ENCODE measurements around the gene TAF3.

DNA sequence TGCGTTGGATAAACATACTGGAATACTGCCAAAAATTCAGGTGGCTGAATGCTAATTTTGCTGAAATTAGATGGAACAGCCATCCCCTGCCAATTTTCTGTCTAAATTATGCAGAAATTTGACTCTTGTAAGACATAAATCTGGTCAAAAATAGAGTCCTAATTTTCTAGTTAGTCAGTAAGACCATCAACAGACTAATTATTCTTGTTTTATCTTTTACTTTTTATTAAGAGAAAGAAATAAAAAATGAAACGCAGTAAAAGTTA is 125.8 kb downstream of the TAF3 start:
- TF ChIP-seq, protein P1, sequence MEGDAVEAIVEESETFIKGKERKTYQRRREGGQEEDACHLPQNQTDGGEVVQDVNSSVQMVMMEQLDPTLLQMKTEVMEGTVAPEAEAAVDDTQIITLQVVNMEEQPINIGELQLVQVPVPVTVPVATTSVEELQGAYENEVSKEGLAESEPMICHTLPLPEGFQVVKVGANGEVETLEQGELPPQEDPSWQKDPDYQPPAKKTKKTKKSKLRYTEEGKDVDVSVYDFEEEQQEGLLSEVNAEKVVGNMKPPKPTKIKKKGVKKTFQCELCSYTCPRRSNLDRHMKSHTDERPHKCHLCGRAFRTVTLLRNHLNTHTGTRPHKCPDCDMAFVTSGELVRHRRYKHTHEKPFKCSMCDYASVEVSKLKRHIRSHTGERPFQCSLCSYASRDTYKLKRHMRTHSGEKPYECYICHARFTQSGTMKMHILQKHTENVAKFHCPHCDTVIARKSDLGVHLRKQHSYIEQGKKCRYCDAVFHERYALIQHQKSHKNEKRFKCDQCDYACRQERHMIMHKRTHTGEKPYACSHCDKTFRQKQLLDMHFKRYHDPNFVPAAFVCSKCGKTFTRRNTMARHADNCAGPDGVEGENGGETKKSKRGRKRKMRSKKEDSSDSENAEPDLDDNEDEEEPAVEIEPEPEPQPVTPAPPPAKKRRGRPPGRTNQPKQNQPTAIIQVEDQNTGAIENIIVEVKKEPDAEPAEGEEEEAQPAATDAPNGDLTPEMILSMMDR (IDR thresholded peaks at IDR 0.05) = no peak
- no peak for TF ChIP-seq GABPA (IDR thresholded peaks at IDR 0.05; ENCODE audit: low read depth)
- no peak for TF ChIP-seq RAD21 (IDR thresholded peaks at IDR 0.05; ENCODE audit: low read length)
- TF ChIP-seq POLR2AphosphoS5 (IDR thresholded peaks at IDR 0.05; ENCODE audit: low read depth, low read length) = no peak
